GM12878 (cell line): ENCODE measurements around the gene CPEB1. TPM values are rescaled to one million over a fixed set of nuclear protein-coding genes. Genes with fewer than 3 reads are reported as not detected.

Source experiments
- ATAC-seq: fragments of 200-7000 bp; cut with Tn5 transposase; 3 replicates; pipeline ENCODE4 v1.9.1; 2020; ENCODE audit warnings: mild to moderate bottlenecking, moderate library complexity
- BruUV-seq: library from RNA; stranded (reverse); fragments of 400-500 nt; replicated peaks from 2 replicates; lab custom pipeline; 2021; lab: Mats Ljungman, UMichigan
- CTCF ChIA-PET: fragments of 300-600 bp; sonication (Branson Sonifier 250); formaldehyde crosslinking; extraction: SDS; loops from one replicate; lab custom pipeline; 2021; ENCODE audit warnings: inconsistent platforms; lab: Yijun Ruan, JAX
- POLR2A ChIA-PET: fragments of 350-600 bp; formaldehyde crosslinking; extraction: SDS; loops from one replicate; lab custom pipeline; 2021; ENCODE audit warnings: inconsistent platforms; lab: Charles Lee
- RAD21 ChIA-PET: fragments of 300-600 bp; sonication (Branson Sonifier 250); formaldehyde crosslinking; loops from one replicate; lab custom pipeline; 2023; ENCODE audit warnings: antibody characterized with exemption; ENCODE audit not compliant: unreplicated experiment; lab: Charles Lee
- SMC1A ChIA-PET: fragments of 300-600 bp; sonication (Branson Sonifier 250); formaldehyde crosslinking; loops from one replicate; lab custom pipeline; 2023; ENCODE audit not compliant: unreplicated experiment, uncharacterized antibody; lab: Charles Lee
- DNase-seq: peaks from one replicate; pipeline ENCODE4 v3.0.0-alpha.2; 2011; ENCODE audit warnings: low read depth, low spot score
- FAIRE-seq: peaks from 3 replicates; lab custom pipeline; 2011; peaks lifted over from hg19 to GRCh38; lab: Jason Lieb, UNC
- H2AFZ ChIP-seq: 2 replicates; pipeline ENCODE4 v1.6.0; 2011; ENCODE audit warnings: low read depth, low read length, control low read depth; ENCODE audit not compliant: control insufficient read depth
- H3K27ac ChIP-seq: 2 replicates; pipeline ENCODE4 v1.5.1; 2011; ENCODE audit warnings: control low read depth; ENCODE audit not compliant: control insufficient read depth, insufficient read depth
- H3K27me3 ChIP-seq, 2 experiments: replicated peaks in 1 of 2; 2 replicates each; pipeline versions ENCODE4 v1.6.0 to v1.6.1; 2011; ENCODE audit warnings: low read length in 1 of 2; ENCODE audit not compliant: control insufficient read depth in 2 of 2, insufficient read depth in 2 of 2
- H3K36me3 ChIP-seq, 2 experiments: 2 replicates each; pipeline ENCODE4 v1.5.1; 2011; ENCODE audit warnings: low read length in 1 of 2; ENCODE audit not compliant: control insufficient read depth in 2 of 2, insufficient read depth in 2 of 2
- H3K4me1 ChIP-seq: 2 replicates; pipeline ENCODE4 v1.6.1; 2011; ENCODE audit warnings: mild to moderate bottlenecking, low read length, moderate library complexity, mixed read lengths; ENCODE audit not compliant: control insufficient read depth, insufficient read depth
- H3K4me2 ChIP-seq: 2 replicates; pipeline ENCODE4 v1.6.0; 2011; ENCODE audit warnings: control low read depth; ENCODE audit not compliant: control insufficient read depth, insufficient read depth
- H3K4me3 ChIP-seq: fragments of 200-600 bp; sonication (generic); 2 replicates; pipeline ENCODE4 v1.5.1; 2016
- H3K79me2 ChIP-seq: 2 replicates; pipeline ENCODE4 v1.6.0; 2011; ENCODE audit warnings: low read length; ENCODE audit not compliant: control insufficient read depth, insufficient read depth
- H3K9ac ChIP-seq: 2 replicates; pipeline ENCODE4 v1.8.0; 2011; ENCODE audit warnings: low read length, control low read depth, mixed read lengths; ENCODE audit not compliant: control insufficient read depth, insufficient read depth
- H3K9me3 ChIP-seq: replicated peaks from 3 replicates; pipeline ENCODE4 v1.5.1; 2011; ENCODE audit warnings: mild to moderate bottlenecking, low read length; ENCODE audit not compliant: control insufficient read depth, insufficient read depth
- H4K20me1 ChIP-seq: 2 replicates; pipeline ENCODE4 v1.6.0; 2011; ENCODE audit not compliant: control insufficient read depth, insufficient read depth
- CEBPB ChIP-seq, 2 experiments: fragments of 150-350 bp in 1 of 2; IDR thresholded peaks; 2 replicates each; pipeline ENCODE4 v1.6.1; 2012 to 2014; ENCODE audit warnings: low read depth in 2 of 2, low read length in 2 of 2, borderline replicate concordance in 1 of 2, inconsistent platforms in 1 of 2
- E4F1 ChIP-seq: fragments of 450-650 bp; IDR thresholded peaks from 2 replicates; pipeline ENCODE4 v1.6.1; 2018; ENCODE audit warnings: borderline replicate concordance, mild to moderate bottlenecking; ENCODE audit not compliant: partially characterized antibody
- EGR1 ChIP-seq, 2 experiments: IDR thresholded peaks; 1 replicate in 1 of 2; 2 replicates in 1 of 2; pipeline ENCODE4 v1.6.1; 2011 to 2012; ENCODE audit warnings: low read depth in 2 of 2, low read length in 2 of 2, borderline replicate concordance in 1 of 2, mild to moderate bottlenecking in 1 of 2, moderate library complexity in 1 of 2
- ELK1 ChIP-seq: IDR thresholded peaks from 2 replicates; pipeline ENCODE4 v1.6.1; 2012; ENCODE audit warnings: low read depth, low read length, improper control_type of control experiment
- EZH2 ChIP-seq: IDR thresholded peaks from 2 replicates; pipeline ENCODE4 v1.6.1; 2012; ENCODE audit warnings: low read depth, mild to moderate bottlenecking, control low read depth, inconsistent platforms, low read length, borderline replicate concordance; ENCODE audit not compliant: control insufficient read depth
- NFIC ChIP-seq: IDR thresholded peaks from 2 replicates; pipeline ENCODE4 v1.6.1; 2012; ENCODE audit warnings: low read depth, mild to moderate bottlenecking, inconsistent platforms, low read length, moderate library complexity
- POLR2AphosphoS2 ChIP-seq: IDR thresholded peaks from 2 replicates; pipeline ENCODE4 v1.6.1; 2011; ENCODE audit warnings: low read depth, mild to moderate bottlenecking, low read length, improper control_type of control experiment, moderate library complexity
- REST ChIP-seq: IDR thresholded peaks from 2 replicates; pipeline ENCODE4 v1.6.1; 2012; ENCODE audit warnings: mild to moderate bottlenecking, low read depth, low read length
- SMC3 ChIP-seq: IDR thresholded peaks from 2 replicates; pipeline ENCODE4 v1.6.1; 2011; ENCODE audit warnings: low read length, improper control_type of control experiment, borderline replicate concordance
- SREBF1 ChIP-seq: IDR thresholded peaks from 2 replicates; pipeline ENCODE4 v1.6.1; 2012; ENCODE audit warnings: mild to moderate bottlenecking, low read length
- ZNF24 ChIP-seq: fragments of 450-650 bp; IDR thresholded peaks from 2 replicates; pipeline ENCODE4 v1.6.1; 2017; ENCODE audit warnings: antibody characterized with exemption, mild to moderate bottlenecking
- WGBS: methylation state at CpG from one replicate; pipeline ENCODE4 v1.1.6; 2016; ENCODE audit warnings: low lambda C conversion rate; ENCODE audit not compliant: insufficient replicate concordance, insufficient coverage; ENCODE audit errors: missing lambda C conversion rate; 5-methylcytosine and 5-hydroxymethylcytosine counted together
- in situ Hi-C: fragments of 300-500 bp; cut with MboI; formaldehyde crosslinking; loops from 9 replicates; pipeline ENCODE4 v1.14.3; 2018; ENCODE audit warnings: mixed read lengths
- intact Hi-C: fragments of 100-400 bp; cut with micrococcal nuclease; formaldehyde crosslinking; loops from one replicate; pipeline ENCODE4 v1.14.2; 2022; ENCODE audit not compliant: unreplicated experiment
- polyA plus RNA-seq, 11 experiments: library from polyadenylated mRNA; depleted of rRNA in 4 of 11; unstranded in 6 of 11; stranded (reverse) in 5 of 11; fragments of >200 nt; fragmentation: Nextera tagmentation in 4 of 11; fragmentation: Illumina TruSeq in 1 of 11; extraction: Ambion mirVana in 4 of 11; extraction: Trizol in 1 of 11; gene quantifications; 1 replicate in 1 of 11; 2 replicates in 10 of 11; pipeline versions ENCODE4 v1.2.1 to v1.2.3, GENCODE V29; 2011 to 2016; ENCODE audit warnings: inconsistent platforms in 2 of 11, missing spikeins in 2 of 11, low read depth in 1 of 11
- total RNA-seq, 4 experiments: library from RNA; depleted of rRNA in 3 of 4; stranded (reverse); fragments of >200 nt in 3 of 4; fragmentation: Illumina TruSeq in 1 of 4; extraction: Trizol in 1 of 4; gene quantifications; 2 replicates each; pipeline versions ENCODE4 v1.2.1 to v1.2.3, GENCODE V29; 2013 to 2021

The CPEB1 gene
- total and polyA plus RNA-seq, 10 of the 15 experiments (the other 5 are each of a cell fraction or from before 2014, with no cell fraction given): 0.05 to 1.1 (median 0.46) TPM

- no peak for TF ChIP-seq REST
- no peak for TF ChIP-seq E4F1
- no peak for TF ChIP-seq ZNF24
- TF ChIP-seq, all 136 proteins: peak for 0
These were observed 17.1 kb downstream of the CPEB1 start (continued) for GRCh38 chr15:82630033-82630432.

- Histone ChIP-seq H3K36me3 (no peaks in the 10 kb centered on the region), H3K4me3 (no peak overlapping the region), H3K9me3 (no peaks in the 10 kb centered on the region), H3K27ac (no peak overlapping the region), H3K79me2 (no peaks in the 10 kb centered on the region), H3K9ac (no peak overlapping the region), H3K4me2 (no peak overlapping the region), H2AFZ (no peak overlapping the region), H3K4me1 (no peaks in the 10 kb centered on the region), H3K27me3 (no peaks in the 10 kb centered on the region; a peak in 1 of 4 replicates), H4K20me1 (no peaks in the 10 kb centered on the region)
- no peak for FAIRE-seq
- ChIA-PET CTCF (no interaction called here), POLR2A (no interaction called here), SMC1A (no interaction called here), RAD21 (no interaction called here)
- DNase-seq: no peak
- TF ChIP-seq SMC3 (no peak), EZH2 (no peak), CEBPB (IDR thresholded peaks at IDR 0.05; ENCODE audit: borderline replicate concordance in 1 of 2, low read depth in 2 of 2, low read length in 2 of 2) (no peak), POLR2AphosphoS2 (no peak), SREBF1 (no peak), EGR1 (IDR thresholded peaks at IDR 0.05; ENCODE audit: borderline replicate concordance in 1 of 2, low read depth in 2 of 2, low read length in 2 of 2) (no peak), ELK1 (no peak), NFIC (no peak)
- intact Hi-C loops: no loop called here
- BruUV-seq: no TSS peak
- WGBS: 29% methylated on average over 4 of the region's 4 CpGs
- in situ Hi-C loops: no loop called here
- no peak for ATAC-seq
These were observed 22.0 kb downstream of the CPEB1 start for GRCh38 chr15:82625136-82625535.
